Esophagus squamous epithelium (tissue), 5 donors: ENCODE results near the gene RBM47. TPM values are rescaled to one million over a fixed set of nuclear protein-coding genes. Genes with fewer than 3 reads are reported as not detected.

Source experiments
- DNase-seq: peaks from one replicate; lab custom pipeline; 2025; lab: John Stamatoyannopoulos, UW
- H3K27ac ChIP-seq, 4 donors: fragments of 200-600 bp; sonication (generic); one replicate each; pipeline ENCODE4 v1.5.1; 2016 to 2019; ENCODE audit warnings: mild to moderate bottlenecking in 1 of 4
- H3K27me3 ChIP-seq, 4 donors: fragments of 200-600 bp; sonication (generic); 1 replicate in 3 of 4; 2 replicates in 1 of 4; pipeline versions ENCODE4 v1.5.1 to v1.6.0; 2017 to 2021; ENCODE audit warnings: antibody characterized with exemption in 1 of 4
- H3K36me3 ChIP-seq, 3 donors: fragments of 200-600 bp; sonication (generic); one replicate each; pipeline ENCODE4 v1.5.1; 2016 to 2019
- H3K4me1 ChIP-seq, 3 donors: fragments of 200-600 bp; sonication (generic); one replicate each; pipeline ENCODE4 v1.5.1; 2017 to 2019
- H3K4me3 ChIP-seq, 4 donors: fragments of 200-600 bp; sonication (generic); 1 replicate in 3 of 4; 2 replicates in 1 of 4; pipeline ENCODE4 v1.5.1; 2016 to 2019; ENCODE audit warnings: mild to moderate bottlenecking in 2 of 4, moderate library complexity in 1 of 4
- H3K9me3 ChIP-seq, 3 donors: fragments of 200-600 bp; sonication (generic); one replicate each; pipeline ENCODE4 v1.5.1; 2016 to 2019
- POLR2A ChIP-seq, 4 donors: fragments of 450-650 bp; IDR thresholded peaks; one replicate each; pipeline ENCODE4 v1.6.1; 2017; ENCODE audit warnings: antibody characterized with exemption in 4 of 4, mild to moderate bottlenecking in 4 of 4, moderate library complexity in 3 of 4
- WGBS, 2 donors: methylation state at CpG; one replicate each; pipeline ENCODE4 v1.1.5; 2018; 5-methylcytosine and 5-hydroxymethylcytosine counted together
- intact Hi-C: fragments of 100-400 bp; cut with DNase I; formaldehyde crosslinking; loops from one replicate; pipeline ENCODE4 v1.15.0; 2022
- total RNA-seq, 4 donors: library from RNA; depleted of rRNA; stranded (reverse); fragments of >200 nt; gene quantifications; one replicate each; pipeline ENCODE4 v1.1.0, GENCODE V29; 2016
- TF ChIP-seq, protein P1 (sequence below), 6 experiments: fragments of 450-650 bp in 4 of 6; fragments of 200-600 bp in 2 of 6; sonication (generic) in 2 of 6; IDR thresholded peaks; one replicate each; pipeline ENCODE4 v1.5.1; 2016 to 2019; ENCODE audit warnings: antibody characterized with exemption in 6 of 6, mild to moderate bottlenecking in 4 of 6, moderate library complexity in 4 of 6
- donor health status: DM: yes; HTN: yes; CAD: no.

Gene RBM47
- total RNA-seq, 4 donors from 2014 or later: 94.6 to 197 (median 125) TPM

DNA sequence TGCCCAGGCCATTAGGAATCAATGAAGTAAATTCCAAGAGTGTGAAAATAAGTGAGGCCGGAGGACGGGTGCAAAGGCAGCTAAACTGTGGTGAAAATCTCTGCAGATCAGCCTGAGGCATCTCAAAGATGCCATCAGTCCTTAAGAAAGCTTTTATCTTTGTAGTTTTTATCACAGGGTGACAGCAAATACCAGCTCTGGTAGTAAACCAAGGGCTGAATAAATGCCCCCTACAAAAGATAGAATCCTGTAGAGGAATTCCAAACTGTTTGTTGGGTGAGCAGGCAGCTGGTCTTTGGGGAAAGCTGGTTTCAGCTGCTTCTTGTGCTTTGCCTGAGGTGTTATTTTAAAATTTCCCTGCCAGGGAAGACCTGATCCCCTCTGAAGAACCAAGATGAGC lies 21.6 kb upstream of the RBM47 start:
- Histone ChIP-seq H3K9me3 (no peaks in the 10 kb centered on the region), H3K4me3 (no peak overlapping the region), H3K4me1 (peaks cover 3 to 12% (median 4%) of the 10 kb centered on the region in 3 donors), H3K27me3 (no peaks in the 10 kb centered on the region), H3K27ac (no peak overlapping the region), H3K36me3 (no peaks in the 10 kb centered on the region)
- intact Hi-C loops: no loop called here
- TF ChIP-seq POLR2A (IDR thresholded peaks at IDR 0.05): no peak
- TF ChIP-seq, protein P1, sequence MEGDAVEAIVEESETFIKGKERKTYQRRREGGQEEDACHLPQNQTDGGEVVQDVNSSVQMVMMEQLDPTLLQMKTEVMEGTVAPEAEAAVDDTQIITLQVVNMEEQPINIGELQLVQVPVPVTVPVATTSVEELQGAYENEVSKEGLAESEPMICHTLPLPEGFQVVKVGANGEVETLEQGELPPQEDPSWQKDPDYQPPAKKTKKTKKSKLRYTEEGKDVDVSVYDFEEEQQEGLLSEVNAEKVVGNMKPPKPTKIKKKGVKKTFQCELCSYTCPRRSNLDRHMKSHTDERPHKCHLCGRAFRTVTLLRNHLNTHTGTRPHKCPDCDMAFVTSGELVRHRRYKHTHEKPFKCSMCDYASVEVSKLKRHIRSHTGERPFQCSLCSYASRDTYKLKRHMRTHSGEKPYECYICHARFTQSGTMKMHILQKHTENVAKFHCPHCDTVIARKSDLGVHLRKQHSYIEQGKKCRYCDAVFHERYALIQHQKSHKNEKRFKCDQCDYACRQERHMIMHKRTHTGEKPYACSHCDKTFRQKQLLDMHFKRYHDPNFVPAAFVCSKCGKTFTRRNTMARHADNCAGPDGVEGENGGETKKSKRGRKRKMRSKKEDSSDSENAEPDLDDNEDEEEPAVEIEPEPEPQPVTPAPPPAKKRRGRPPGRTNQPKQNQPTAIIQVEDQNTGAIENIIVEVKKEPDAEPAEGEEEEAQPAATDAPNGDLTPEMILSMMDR (IDR thresholded peaks at IDR 0.05): no peak
- no peak for DNase-seq
- 61 to 96% methylated on average over 2 of the region's 2 CpGs for WGBS, 2 donors

DNA sequence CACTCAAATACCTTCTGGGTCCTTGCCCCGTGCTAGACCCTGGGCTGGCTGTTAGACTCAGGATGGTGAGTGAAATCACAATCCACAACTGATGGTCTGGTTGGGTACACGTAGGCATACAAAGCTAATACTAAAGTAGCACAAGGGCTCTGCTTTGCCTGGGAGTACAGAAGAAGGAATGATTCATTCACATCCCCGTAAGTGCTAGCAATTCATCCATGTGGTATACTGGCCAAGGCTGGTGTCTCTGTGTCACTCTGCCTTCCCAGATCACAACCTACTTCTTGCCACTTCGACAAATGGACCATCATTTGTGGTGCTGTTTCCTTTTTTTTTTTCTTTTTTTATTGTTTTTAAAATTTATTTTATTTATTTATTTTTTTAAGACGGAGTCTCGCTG lies 19.7 kb upstream of the RBM47 start:
- Histone ChIP-seq H3K36me3 (no peaks in the 10 kb centered on the region), H3K9me3 (no peaks in the 10 kb centered on the region), H3K4me3 (no peak overlapping the region), H3K27ac (no peak overlapping the region), H3K4me1 (peaks cover 3 to 12% (median 4%) of the 10 kb centered on the region in 3 donors), H3K27me3 (no peaks in the 10 kb centered on the region)
- TF ChIP-seq POLR2A (IDR thresholded peaks at IDR 0.05): no peak
- TF ChIP-seq, protein P1 (IDR thresholded peaks at IDR 0.05): no peak
- intact Hi-C loops: no loop called here
- DNase-seq: no peak
- WGBS, 2 donors: 73 to 78% methylated on average over 6 of the region's 6 CpGs

DNA sequence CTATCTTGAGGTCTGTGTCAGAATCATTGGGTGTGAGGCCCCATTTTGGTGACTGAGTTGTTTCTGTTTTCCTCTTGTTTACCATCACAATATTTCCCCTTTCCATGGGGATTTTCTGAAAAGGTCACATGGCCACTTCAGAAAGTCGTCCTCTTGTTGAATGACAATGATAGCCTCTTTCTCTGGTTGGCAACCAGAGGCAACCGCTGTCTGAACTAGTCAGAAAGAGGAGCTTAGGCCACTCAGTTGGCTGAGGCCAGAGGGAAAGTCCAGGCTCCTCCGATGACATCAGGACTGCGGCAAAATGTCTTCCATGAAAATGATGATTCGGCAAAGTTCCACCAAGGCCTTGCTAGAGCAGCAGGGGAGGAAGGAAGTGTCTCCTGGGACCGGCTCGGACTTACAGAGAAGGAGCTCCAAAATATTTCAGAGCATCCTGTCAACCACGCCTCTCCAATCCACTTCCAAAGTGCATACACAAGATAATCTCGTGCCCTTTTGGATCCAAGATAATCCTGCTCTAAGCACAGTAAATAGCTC lies 19.1 kb upstream of the RBM47 start:
- peak; percentile 2 for DNase-seq
- no peak overlapping the region for H3K4me3 ChIP-seq
- H3K27me3 ChIP-seq: no peaks in the 10 kb centered on the region
- H3K27ac ChIP-seq: peak overlapping the region in 1 of 4 donors; percentile 30
- H3K36me3 ChIP-seq: no peaks in the 10 kb centered on the region
- 56 to 83% methylated on average over 6 to 8 of the region's 9 CpGs for WGBS, 2 donors
- peaks cover 3 to 8% (median 4%) of the 10 kb centered on the region in 3 donors for H3K4me1 ChIP-seq
- TF ChIP-seq, protein P1 (IDR thresholded peaks at IDR 0.05): no peak
- TF ChIP-seq POLR2A (IDR thresholded peaks at IDR 0.05): no peak
- intact Hi-C loops: no loop called here
- H3K9me3 ChIP-seq: no peaks in the 10 kb centered on the region

DNA sequence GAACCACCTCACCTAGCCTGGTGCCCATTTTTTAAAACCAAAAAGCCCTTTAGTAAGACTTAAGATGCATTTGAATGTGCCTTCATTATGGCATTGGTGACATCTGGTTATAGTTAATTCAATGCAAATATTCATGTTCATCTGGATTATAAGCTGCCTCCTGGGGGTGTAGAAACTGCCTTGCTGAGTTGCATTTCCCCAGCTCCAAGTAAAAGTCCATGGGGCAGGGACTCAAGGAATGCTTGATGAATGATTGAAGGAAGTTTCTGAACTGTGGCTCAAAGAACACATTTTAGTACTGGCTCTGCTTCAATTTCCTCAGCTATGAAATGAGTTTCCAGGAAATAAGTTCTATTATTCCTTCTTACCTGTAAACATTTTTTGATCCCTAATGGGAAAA lies 18.5 kb upstream of the RBM47 start:
- no peak for DNase-seq
- H3K4me1 ChIP-seq: peaks cover 1 to 4% (median 2%) of the 10 kb centered on the region in 3 donors
- no peaks in the 10 kb centered on the region for H3K9me3 ChIP-seq
- TF ChIP-seq, protein P1 (IDR thresholded peaks at IDR 0.05): no peak
- TF ChIP-seq POLR2A (IDR thresholded peaks at IDR 0.05): no peak
- no peaks in the 10 kb centered on the region for H3K36me3 ChIP-seq
- no peak overlapping the region for H3K27ac ChIP-seq
- no peaks in the 10 kb centered on the region for H3K27me3 ChIP-seq
- H3K4me3 ChIP-seq: no peak overlapping the region
- intact Hi-C loops: no loop called here

DNA sequence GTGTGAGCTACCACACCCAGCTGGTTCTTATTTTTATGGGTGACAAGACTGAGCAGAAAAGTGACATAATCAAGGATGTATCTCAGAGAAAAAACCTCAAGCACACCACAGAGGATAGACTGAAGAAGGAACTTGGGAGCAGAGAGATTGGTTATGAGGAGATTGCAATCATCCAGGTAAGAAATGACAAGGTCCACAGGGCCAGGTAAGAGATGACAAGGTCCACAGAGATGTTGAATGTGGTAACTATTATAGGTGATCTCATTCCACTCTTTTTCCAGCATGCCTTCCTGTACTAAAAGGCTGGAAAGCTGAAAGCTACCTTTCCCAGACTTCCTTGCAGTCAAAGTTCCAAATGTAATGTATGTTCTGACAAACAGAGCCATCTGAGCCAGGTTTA lies 15.9 kb upstream of the RBM47 start:
- Histone ChIP-seq H3K4me1 (no peaks in the 10 kb centered on the region), H3K9me3 (no peaks in the 10 kb centered on the region), H3K4me3 (no peak overlapping the region), H3K27ac (no peak overlapping the region), H3K27me3 (no peaks in the 10 kb centered on the region), H3K36me3 (no peaks in the 10 kb centered on the region)
- TF ChIP-seq, protein P1 (IDR thresholded peaks at IDR 0.05): no peak
- TF ChIP-seq POLR2A (IDR thresholded peaks at IDR 0.05): no peak
- DNase-seq: no peak
- intact Hi-C loops: no loop called here
